Osteoblast (primary cell): ENCODE results near the gene SLC2A13. TPM values are rescaled to one million over a fixed set of nuclear protein-coding genes. Genes with fewer than 3 reads are reported as not detected.

Source experiments
- DNase-seq: peaks from one replicate; pipeline ENCODE4 v3.0.0; 2011; ENCODE audit warnings: low spot score, mixed read lengths; ENCODE audit not compliant: insufficient read length; ENCODE audit errors: missing footprints
- H2AFZ ChIP-seq: 2 replicates; pipeline ENCODE4 v1.6.0; 2011; ENCODE audit warnings: mild to moderate bottlenecking, low read length
- H3K27ac ChIP-seq: 2 replicates; pipeline ENCODE4 v1.5.1; 2011; ENCODE audit warnings: mild to moderate bottlenecking, low read depth, low read length, moderate library complexity
- H3K27me3 ChIP-seq: 2 replicates; pipeline ENCODE4 v1.6.0; 2012; ENCODE audit warnings: mild to moderate bottlenecking, control low read depth, inconsistent platforms, low read length, moderate library complexity; ENCODE audit not compliant: insufficient read depth
- H3K36me3 ChIP-seq: 2 replicates; pipeline ENCODE4 v1.5.1; 2011; ENCODE audit warnings: mild to moderate bottlenecking, low read length, control low read depth, moderate library complexity; ENCODE audit not compliant: insufficient read depth
- H3K4me1 ChIP-seq: 2 replicates; pipeline ENCODE4 v1.5.1; 2011; ENCODE audit warnings: mild to moderate bottlenecking, low read length, control low read depth, moderate library complexity; ENCODE audit not compliant: insufficient read depth
- H3K4me2 ChIP-seq: 2 replicates; pipeline ENCODE4 v1.6.0; 2011; ENCODE audit warnings: mild to moderate bottlenecking, low read length; ENCODE audit not compliant: insufficient read depth
- H3K4me3 ChIP-seq: fragments of 200-600 bp; sonication (generic); 3 replicates; pipeline ENCODE4 v1.5.1; 2012; ENCODE audit warnings: mild to moderate bottlenecking, low read length, inconsistent platforms; ENCODE audit not compliant: insufficient read depth
- H3K79me2 ChIP-seq: 2 replicates; pipeline ENCODE4 v1.6.0; 2012; ENCODE audit warnings: mild to moderate bottlenecking, low read length, control low read depth, inconsistent platforms; ENCODE audit not compliant: insufficient read depth
- H3K9me3 ChIP-seq: 2 replicates; pipeline ENCODE4 v1.5.1; 2011; ENCODE audit warnings: low read depth, low read length, control low read depth
- H4K20me1 ChIP-seq: 2 replicates; pipeline ENCODE4 v1.6.0; 2012; ENCODE audit warnings: mild to moderate bottlenecking, low read length, control low read depth; ENCODE audit not compliant: insufficient read depth
- total RNA-seq: library from RNA; depleted of rRNA; stranded (reverse); fragments of >200 nt; gene quantifications from 2 replicates; pipeline ENCODE4 v1.2.3, GENCODE V29; 2012
- TF ChIP-seq, protein P1 (sequence below): IDR thresholded peaks from 2 replicates; pipeline ENCODE4 v1.5.1; 2011; ENCODE audit warnings: mild to moderate bottlenecking, low read depth, low read length, moderate library complexity; ENCODE audit errors: extremely low read depth

The SLC2A13 gene
- total RNA-seq, 1 donor = 12.3 TPM

- Histone ChIP-seq H3K4me2 (no peak overlapping the region), H3K36me3 (no peaks in the 10 kb centered on the region), H3K79me2 (no peaks in the 10 kb centered on the region), H3K4me3 (no peak overlapping the region), H2AFZ (no peak overlapping the region), H3K27ac (no peak overlapping the region), H3K4me1 (no peaks in the 10 kb centered on the region), H3K9me3 (no peaks in the 10 kb centered on the region), H4K20me1 (no peaks in the 10 kb centered on the region), H3K27me3 (no peaks in the 10 kb centered on the region)
- TF ChIP-seq, protein P1, sequence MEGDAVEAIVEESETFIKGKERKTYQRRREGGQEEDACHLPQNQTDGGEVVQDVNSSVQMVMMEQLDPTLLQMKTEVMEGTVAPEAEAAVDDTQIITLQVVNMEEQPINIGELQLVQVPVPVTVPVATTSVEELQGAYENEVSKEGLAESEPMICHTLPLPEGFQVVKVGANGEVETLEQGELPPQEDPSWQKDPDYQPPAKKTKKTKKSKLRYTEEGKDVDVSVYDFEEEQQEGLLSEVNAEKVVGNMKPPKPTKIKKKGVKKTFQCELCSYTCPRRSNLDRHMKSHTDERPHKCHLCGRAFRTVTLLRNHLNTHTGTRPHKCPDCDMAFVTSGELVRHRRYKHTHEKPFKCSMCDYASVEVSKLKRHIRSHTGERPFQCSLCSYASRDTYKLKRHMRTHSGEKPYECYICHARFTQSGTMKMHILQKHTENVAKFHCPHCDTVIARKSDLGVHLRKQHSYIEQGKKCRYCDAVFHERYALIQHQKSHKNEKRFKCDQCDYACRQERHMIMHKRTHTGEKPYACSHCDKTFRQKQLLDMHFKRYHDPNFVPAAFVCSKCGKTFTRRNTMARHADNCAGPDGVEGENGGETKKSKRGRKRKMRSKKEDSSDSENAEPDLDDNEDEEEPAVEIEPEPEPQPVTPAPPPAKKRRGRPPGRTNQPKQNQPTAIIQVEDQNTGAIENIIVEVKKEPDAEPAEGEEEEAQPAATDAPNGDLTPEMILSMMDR = no peak
- DNase-seq = no peak
These were observed 325.4 kb downstream of the SLC2A13 start for GRCh38 chr12:39780411-39780912.

DNA sequence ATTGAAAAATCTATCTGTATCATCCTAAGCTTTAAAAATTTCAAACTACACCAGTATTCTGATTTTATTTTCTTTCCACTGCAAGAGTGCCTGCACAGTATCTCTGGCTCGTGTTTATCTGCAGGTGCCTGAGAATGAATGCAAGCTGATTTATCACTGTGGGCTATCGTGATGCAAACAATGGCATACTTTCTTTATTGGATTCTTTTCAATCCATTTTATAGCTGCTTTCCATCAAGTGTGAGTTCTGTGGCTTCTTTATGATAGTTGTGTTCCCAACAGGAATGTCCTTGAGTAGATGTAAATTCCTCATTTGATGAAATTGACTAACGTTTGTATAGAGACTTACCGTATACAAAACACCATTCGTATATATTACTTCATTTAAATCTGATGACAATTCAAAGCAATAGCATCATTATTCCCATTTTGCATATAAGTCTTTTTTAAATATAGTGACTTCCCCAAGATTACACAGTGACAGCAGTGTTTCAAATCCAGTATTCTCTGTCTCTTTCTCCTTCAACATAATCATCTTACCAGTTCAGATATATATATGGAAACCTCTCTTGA, 326.0 kb downstream of the SLC2A13 start:
- no peaks in the 10 kb centered on the region for H3K79me2 ChIP-seq
- H4K20me1 ChIP-seq = no peaks in the 10 kb centered on the region
- H2AFZ ChIP-seq = no peak overlapping the region
- no peak overlapping the region for H3K4me2 ChIP-seq
- no peaks in the 10 kb centered on the region for H3K36me3 ChIP-seq
- no peaks in the 10 kb centered on the region for H3K4me1 ChIP-seq
- H3K9me3 ChIP-seq = no peaks in the 10 kb centered on the region
- H3K4me3 ChIP-seq = no peak overlapping the region
- H3K27ac ChIP-seq = no peak overlapping the region
- TF ChIP-seq, protein P1 = no peak
- no peaks in the 10 kb centered on the region for H3K27me3 ChIP-seq
- no peak for DNase-seq

DNA sequence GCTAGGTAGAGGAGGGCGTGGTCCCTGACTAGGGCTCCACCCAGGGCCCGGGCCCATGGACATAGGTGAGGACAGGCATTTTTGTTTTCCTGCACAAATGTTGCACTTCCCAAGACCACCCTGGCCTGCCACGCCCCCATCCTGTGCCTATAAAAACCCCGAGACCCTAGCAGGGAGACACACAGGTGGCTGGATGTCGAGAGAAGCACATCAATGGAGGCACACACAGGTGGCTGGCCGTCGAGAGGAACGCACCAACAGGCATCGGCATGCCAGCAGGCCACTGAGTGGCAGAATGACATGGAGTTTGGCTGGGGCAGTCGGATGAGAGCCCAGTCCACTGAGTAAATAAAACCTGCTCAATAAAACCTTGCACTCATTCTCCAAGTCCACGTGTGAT, 328.4 kb downstream of the SLC2A13 start:
- no peaks in the 10 kb centered on the region for H3K9me3 ChIP-seq
- no peaks in the 10 kb centered on the region for H3K27me3 ChIP-seq
- no peak for DNase-seq
- TF ChIP-seq, protein P1 = no peak
- no peak overlapping the region for H3K4me2 ChIP-seq
- no peaks in the 10 kb centered on the region for H3K36me3 ChIP-seq
- no peak overlapping the region for H2AFZ ChIP-seq
- no peak overlapping the region for H3K4me3 ChIP-seq
- H3K79me2 ChIP-seq = no peaks in the 10 kb centered on the region
- H3K27ac ChIP-seq = no peak overlapping the region
- no peaks in the 10 kb centered on the region for H3K4me1 ChIP-seq
- H4K20me1 ChIP-seq = no peaks in the 10 kb centered on the region

DNA sequence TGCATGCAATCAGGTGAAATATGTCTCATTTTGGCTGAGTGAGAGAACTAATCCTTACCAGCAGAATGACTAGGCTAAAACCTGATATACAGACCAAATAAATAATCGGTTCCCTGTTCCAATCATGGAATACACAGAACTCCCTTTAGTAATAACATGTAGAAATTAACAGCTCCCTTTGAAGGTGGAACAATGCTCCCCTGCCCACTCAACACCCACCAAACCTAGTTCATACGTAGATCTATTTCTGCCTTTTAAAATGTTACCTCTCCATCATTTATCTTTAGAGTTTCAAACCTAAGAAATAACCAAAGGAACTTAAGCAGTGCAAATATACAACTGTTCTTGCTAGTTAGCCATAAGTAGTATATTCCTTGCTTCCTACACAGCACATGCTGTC, 332.6 kb downstream of the SLC2A13 start:
- H3K9me3 ChIP-seq = no peaks in the 10 kb centered on the region
- no peaks in the 10 kb centered on the region for H3K36me3 ChIP-seq
- no peak overlapping the region for H3K4me3 ChIP-seq
- TF ChIP-seq, protein P1 = no peak
- H3K4me2 ChIP-seq = no peak overlapping the region
- H3K27ac ChIP-seq = no peak overlapping the region
- H3K27me3 ChIP-seq = no peaks in the 10 kb centered on the region
- H3K79me2 ChIP-seq = no peaks in the 10 kb centered on the region
- DNase-seq = no peak
- no peaks in the 10 kb centered on the region for H4K20me1 ChIP-seq
- no peak overlapping the region for H2AFZ ChIP-seq
- H3K4me1 ChIP-seq = no peaks in the 10 kb centered on the region
